HG02943 (cell line): ENCODE measurements around the gene LIMS2.
A peak's percentile ranks its signal among the peaks of the same experiment; 100 is the strongest.

Source experiments
- ATAC-seq: cut with Tn5 transposase; IDR thresholded peaks from one replicate; pipeline ENCODE4 v1.9.1; 2021; ENCODE audit warnings: mild to moderate bottlenecking, low read depth, moderate library complexity; ENCODE audit not compliant: unreplicated experiment

LIMS2 gene

DNA sequence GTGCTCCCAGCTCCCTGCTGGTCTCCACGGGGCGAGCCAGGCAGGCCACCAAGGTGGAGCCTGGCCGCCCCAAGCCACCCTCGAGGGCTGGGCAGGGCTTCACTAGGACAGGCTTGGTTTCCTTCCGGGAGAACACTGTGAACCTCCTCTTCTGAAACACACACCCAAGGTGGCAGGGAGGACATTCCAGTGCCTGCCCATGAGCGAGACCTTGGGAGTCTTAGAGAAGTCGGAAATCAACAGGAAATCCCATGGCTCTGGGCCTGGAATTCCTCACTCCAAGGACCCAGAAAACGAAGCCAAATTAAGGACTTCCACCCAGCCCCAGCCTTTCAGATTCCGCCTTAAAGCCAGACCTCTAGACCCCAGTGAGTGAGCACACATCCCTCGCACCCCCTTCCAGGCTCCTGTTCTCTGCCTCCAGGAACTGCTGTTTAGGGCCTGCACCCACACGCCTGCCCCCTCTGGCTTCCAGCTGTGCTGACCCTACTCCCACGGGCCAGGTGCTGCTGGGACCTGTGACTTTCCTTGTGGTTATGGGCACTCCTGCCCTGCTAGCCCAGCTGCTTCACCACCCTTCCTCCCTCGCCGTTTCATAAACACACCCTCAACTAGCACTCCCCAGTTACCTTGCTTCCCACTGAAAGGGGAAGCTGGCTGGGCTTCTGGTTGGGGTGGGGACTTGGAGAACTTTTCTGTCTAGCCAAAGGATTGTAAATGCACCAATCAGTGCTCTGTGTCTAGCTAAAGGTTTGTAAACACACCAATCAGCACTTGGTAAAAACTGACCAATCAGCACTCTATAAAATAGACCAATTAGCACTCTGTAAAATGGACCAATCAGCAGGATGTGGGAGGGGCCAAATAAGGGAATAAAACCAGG lies 15.7 kb downstream of the LIMS2 start:
- ATAC-seq, result no peak

DNA sequence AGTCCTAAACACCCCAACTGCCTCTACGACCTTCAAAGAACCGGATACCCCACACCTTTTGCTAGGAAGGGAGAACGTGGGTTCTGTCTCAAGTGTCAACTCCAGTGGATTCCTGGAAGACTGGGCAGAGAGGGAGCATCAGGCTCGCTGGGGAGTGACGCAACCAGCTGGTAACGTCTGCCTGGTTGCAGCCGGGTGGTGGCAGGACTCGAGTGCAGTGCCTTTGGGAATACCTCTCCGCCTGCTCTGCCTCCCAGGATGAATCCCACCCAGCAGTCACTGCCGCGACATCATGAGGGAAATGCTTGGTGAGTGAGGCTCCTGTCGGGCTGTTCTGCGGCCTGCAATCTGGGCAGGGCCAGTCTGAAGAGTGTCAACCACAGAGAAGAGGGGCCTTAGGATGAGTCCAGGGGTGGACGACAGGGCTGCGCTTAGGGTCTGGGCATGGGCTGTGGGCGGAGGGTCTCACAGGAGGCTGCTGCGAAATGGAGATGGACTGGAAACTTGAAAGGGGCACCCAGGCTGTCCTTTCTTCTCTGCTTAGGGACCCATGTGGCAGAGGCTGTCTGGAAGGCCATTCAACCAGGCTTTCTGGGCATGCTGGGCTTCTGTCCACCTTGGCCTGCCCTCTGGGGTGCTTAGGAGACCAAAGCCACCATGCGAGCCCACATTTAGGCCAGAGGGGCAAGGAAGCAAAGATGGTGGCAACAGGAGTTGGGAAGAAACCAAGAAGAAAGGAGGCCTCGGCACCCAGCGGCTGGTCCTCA lies 16.5 kb downstream of the LIMS2 start:
- ATAC-seq, result no peak

DNA sequence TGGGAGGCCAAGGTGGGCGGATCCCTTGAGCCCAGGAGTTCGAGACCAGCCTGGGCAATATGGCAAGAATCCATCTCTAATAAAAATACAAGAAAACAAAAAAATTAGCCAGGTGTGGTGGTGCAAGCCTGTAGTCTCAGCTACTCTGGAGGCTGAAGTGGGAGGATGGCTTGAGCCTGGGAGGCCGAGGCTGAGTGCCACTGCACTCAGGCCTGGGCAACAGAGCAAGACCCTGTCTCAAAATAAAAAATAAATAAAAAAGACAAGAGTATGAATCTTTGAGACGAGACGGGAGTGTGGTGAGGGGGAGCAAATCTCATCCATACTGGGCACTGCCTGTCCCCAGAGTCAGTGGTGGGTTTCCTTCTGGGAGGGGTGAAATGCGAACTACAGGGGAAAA lies 17.2 kb downstream of the LIMS2 start:
- no peak for ATAC-seq

DNA sequence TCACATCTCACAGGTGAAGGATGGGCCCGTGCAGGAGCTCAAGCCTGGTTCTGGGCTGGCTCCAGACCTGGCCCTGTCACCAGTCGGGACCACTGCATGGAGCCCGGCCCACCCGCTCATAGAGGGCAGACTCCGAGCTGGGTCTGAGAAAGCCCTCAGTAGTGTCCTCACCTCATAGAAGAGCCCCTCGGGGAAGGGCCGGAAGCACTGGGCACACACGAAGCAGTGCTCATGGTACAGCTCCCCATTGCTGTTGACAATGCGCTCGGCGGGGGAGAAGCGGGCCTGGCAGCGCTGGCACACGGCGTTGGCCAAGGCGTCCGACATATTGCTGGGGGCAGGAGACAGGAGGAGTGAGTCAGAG lies 18.1 kb downstream of the LIMS2 start:
- ATAC-seq, result no peak

DNA sequence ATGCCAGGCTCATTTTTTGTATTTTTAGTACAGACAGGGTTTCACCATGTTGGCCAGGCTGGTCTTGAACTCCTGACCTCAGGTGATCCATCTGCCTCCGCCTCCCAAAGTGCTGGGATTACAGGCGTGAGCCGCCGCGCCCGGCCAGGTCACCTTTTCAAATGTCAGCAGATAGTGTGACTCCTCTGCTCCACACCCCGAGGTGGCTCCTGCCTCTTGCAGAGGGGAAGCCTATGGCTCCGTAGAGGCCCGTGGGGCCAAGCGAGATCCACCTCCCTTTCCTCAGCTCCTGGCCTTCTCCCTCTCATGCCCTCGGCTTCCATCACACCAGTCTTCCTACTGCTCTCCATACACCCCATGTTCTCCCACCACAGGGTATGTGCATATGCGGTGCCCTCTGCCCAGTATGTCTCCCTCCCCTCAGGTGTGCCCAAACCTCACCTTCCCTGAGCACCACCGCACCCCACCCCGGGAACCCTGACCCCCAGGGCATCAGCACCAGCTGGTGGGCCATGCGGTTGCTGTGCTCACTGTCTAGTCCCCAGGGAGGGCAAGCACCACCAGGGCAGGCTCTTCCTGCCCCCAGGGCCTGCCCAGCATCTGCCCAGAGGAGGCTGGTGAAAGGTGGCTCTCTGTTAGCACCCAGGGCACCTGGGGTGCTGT lies 18.6 kb downstream of the LIMS2 start:
- no peak for ATAC-seq

DNA sequence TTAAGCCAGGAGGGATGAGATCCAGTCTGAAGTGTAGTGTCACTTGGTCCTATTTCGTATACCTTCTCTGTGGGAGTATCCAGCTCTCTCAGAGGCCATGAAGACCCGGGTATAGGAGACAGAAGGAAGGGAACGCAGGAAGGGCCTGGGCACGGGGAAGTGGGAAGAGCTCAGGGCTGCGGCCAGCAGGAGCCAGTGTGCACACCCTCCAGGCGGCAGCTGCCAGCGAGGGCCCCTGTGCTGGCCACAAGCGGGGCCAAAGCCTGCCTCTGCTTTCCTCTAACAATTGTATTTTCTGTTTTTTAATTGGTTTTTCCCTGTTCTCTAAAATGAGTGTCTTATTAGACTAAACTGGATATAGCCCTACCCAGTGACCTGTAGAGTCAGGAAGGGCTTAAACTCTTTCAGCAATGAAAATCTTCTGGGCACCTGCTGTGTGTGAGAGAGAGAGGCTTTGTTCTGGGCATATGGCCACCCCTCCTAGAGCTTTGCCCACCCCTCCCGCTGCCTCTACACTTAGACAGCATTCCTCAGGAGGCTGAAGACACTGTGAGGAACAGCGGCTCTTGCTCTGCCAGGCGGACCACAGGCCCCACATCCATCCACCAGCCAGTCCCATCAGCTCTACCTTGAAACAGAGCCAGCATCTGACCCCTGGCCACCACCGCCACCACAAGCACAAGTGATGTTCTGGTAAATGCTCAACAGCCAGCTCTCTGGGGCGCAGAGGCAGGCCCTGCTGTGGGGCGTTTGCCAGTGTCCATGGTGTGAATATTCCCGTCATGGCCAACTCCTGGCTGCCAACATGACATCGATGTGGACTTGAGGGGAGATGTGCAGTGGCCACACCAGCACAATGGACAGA lies 19.9 kb downstream of the LIMS2 start:
- ATAC-seq, result no peak

DNA sequence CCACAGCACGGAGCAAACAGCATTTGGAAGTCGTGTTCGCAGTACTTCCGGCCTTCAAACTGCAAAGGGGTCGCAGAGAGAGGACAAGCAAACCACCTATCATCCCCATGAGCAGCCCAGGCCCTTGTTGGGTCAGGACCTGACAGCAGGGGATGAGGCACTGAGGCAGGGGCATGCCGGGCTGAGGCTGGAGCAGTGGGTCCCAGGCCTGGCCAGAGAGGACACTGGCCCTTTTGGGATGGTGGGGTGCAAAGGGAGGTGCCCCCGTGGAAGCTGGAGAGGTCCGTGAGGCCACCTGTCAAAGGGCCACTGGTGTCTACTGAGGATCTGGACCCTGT lies 20.5 kb downstream of the LIMS2 start:
- ATAC-seq, result no peak

DNA sequence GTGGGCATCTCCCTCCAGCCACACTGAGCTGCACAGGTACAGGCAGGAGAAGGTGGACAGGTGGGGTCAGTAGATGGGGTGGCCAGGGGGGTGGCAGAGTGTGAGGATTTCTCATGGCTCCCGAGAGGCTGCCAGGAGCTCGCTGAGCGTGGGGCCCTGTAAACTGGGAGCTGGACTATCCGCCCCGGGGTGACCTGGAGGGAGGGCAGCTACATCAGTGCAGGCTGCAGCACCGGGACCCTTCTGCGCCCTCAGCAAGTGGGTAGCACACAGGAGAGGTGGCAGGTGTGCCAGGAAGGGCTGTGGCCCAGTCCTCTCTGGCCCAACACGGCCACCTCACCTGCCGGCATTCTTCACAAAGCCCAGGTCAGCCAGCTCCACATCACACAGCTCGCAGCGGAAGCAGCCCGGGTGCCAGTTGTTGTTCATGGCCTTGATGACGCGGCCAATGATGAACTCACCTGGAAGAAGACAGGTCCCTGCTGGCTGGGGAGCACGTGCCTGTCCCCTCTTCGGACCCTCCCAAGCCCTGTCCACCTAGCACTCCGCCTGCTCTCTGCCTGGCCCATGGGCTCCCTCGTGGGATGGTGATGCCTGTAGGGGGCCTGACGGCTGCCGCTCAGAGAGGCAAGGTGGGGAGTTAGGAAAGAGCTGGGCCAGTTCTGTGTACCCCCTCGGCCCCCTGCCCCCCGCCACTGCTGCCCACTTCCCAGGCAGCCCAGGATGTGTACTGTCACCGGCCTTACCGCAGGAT lies 21.1 kb downstream of the LIMS2 start:
- no peak for ATAC-seq

DNA sequence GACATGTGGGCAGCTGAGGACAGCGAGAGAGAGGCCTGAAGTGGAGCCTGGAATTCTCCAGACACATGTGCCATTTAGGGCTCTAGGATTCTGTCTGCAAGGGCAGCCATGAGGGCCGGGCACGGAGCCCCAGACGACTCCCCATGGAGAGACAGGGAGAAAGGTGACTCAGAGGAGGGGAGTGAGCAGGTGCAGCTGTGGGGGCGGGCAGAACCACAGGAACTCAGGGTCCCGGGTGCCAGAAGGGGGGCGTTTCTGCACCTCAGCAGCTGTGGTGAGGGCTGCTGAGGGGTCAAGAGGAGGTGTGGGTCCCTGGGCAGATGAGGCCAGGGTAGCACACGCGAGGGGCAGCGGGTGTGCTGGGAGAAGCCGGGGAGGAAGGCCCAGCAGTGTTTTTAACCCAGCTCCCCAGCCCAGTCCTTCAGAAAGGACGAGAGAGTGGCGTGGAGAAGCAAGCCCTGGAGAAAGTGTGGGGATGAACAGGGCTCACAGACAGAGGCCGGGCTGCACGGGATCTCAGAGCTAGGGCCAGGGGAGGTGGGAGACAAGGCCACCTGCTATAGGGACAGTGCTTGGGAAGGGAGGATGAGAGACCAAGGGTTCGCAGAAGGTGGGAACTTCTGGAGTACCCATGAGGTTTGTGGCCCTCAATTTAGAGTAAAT lies 21.8 kb downstream of the LIMS2 start:
- no peak for ATAC-seq

DNA sequence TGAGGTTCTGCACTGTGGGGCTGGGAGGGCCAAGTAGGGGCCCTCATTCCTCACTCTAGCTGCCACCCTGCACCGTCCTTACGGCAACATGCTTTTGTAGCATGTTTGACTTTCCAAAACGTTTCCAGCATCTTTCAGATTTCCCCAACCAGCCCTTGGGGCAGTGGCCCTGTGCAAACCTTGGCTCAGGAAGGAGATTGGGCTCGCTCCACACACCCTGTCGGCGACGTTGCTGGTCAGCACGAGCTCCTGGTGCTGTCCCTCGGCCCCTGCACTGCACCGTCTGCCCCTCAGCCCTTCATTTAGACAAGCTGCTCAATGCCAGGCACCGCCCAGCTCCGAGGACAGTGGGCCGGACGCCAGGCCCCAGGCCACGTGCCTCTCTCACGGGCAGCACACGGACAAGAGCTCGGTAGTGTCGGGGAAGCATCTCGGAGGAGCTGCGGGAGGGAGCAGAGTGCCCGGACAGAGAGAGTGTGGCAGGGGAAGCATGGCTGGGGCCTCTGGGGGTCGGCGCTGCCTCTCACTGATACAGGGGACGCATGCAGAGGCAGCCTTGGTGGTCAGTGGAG lies 22.5 kb downstream of the LIMS2 start:
- no peak for ATAC-seq

DNA sequence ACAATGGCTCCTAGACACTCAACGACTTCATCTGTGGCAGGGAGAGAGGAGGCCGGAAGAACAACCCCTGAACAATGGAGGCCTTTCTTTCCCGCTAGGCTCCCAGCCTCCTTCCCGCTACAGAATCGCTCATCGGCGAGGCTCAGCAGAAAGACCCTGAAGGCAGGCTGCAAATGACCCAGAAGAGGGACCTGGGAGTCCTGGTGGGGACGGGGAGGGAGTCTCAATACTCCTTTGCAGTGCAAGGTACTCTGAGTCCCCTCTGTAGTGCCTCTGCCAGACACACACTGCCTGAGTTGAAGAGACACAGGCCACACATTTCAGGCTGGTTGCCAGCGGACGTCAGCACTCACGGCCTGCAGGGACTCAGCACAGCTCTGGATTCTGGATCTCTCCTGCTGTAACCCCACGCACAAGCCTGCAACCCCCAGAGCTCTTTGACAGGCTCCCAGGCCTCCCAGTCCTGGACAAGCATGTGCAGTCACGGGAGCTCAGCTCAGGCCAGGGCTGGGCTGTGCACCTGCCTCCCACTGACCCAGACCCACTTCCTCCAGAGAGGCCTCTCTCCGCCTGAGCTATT lies 23.3 kb downstream of the LIMS2 start:
- ATAC-seq, result no peak

DNA sequence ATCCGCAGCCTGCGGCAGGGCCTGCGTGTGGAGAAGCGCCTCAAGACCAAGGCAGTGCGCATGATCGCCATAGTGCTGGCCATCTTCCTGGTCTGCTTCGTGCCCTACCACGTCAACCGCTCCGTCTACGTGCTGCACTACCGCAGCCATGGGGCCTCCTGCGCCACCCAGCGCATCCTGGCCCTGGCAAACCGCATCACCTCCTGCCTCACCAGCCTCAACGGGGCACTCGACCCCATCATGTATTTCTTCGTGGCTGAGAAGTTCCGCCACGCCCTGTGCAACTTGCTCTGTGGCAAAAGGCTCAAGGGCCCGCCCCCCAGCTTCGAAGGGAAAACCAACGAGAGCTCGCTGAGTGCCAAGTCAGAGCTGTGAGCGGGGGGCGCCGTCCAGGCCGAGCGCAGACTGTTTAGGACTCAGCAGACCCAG lies 23.9 kb downstream of the LIMS2 start:
- ATAC-seq, result no peak

DNA sequence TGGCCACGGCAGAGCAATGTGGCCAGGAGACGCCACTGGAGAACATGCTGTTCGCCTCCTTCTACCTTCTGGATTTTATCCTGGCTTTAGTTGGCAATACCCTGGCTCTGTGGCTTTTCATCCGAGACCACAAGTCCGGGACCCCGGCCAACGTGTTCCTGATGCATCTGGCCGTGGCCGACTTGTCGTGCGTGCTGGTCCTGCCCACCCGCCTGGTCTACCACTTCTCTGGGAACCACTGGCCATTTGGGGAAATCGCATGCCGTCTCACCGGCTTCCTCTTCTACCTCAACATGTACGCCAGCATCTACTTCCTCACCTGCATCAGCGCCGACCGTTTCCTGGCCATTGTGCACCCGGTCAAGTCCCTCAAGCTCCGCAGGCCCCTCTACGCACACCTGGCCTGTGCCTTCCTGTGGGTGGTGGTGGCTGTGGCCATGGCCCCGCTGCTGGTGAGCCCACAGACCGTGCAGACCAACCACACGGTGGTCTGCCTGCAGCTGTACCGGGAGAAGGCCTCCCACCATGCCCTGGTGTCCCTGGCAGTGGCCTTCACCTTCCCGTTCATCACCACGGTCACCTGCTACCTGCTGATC lies 24.4 kb downstream of the LIMS2 start:
- ATAC-seq, result no peak

DNA sequence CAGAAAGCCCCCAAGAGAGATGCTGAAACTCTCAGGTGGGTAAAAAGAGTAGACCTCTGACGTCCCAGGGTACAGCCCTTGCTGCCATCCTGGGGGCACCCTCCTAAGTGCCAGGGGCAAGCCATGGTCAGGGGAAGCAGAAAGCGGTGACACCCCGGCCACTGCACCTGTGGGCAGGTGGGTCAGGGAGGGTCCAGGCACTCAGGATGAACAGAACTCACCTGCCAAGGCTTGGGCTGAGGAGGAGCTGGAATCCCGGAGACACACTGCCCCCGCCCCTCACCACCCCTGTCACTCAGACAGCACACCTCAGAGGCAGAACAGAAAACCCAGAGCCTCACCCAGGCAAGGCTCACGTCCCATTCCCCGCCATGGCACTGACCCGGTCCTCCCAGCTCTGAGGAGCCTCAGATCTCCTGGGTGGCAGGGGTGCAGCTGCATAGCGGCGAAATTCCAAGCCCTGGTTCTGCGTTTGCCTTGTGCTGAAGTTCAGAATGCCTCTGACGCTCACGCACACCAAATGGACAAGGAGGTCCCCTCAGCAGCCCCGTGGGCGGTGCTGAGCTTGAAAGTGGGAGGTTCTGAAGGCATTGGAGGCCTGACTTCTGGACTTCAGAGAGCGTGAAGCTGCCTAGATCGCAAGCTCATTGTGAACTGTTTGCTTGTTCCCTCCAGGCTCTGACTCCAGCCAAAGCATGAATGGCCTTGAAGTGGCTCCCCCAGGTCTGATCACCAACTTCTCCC lies 25.1 kb downstream of the LIMS2 start:
- ATAC-seq, result no peak

DNA sequence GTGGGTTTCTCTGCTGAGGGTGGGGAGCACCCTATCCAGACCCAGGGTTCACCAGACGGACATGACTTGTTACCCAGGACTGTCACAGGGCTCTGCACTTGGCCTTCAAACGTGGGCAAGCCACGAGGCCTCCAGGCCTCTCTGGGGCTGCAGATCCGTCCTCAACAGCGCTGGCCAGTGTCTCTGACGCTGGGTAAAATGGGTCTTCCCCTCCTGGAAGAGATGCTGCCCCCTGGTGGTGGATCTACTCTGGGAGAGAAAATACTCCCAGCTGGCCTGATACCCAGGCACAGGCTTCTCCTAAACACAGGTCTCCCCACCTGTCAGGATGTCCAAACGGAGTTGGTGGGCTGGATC lies 25.7 kb downstream of the LIMS2 start:
- ATAC-seq, result peak; percentile 65

DNA sequence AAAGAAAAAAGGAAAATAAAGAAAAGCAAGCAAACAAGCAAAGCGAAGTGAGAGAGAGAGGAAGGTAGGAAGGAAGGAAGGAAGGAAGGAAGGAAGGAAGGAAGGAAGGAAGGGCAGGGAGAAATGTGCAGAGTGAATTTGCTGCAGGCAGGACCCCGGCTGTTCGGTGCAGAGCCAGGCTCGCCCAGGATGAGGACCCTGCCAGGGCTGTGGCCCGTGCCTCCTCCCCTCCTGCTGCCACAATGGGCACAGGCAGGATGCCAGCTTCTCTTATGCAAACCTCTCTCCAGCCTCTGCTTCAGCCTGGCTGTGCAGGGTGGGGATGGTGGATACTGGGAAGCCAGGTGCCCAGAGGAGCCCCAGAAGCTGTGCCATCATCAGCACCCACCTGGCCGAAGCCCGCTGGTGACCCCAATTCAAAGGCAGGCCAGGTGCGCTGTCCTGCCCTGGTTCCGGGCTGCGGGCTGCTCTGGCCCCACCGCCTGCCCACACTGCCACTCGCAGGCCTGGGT lies 26.2 kb downstream of the LIMS2 start:
- no peak for ATAC-seq

DNA sequence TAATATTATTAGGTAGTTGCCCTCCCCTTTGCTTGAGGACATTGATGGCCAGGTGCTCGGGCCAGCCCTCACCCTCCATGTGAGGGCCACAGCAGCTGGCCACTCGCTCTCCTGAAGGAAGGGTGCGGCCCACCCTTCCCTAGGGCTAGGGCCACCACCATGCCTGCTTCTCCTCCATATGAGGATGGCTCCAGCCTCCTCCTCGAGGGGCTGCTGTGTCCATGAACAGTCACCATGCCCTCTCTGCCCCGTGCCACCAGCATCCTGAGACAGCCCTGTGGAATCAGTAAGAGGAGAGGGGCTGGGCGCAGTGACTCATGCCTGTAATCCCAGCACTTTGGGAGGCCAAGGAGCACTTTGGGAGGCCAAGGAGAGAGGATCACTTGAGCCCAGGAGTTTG lies 27.0 kb downstream of the LIMS2 start:
- ATAC-seq, result no peak
